Limb (tissue), 2 donors: ENCODE data around the gene TSEN54.

Source experiments
- DNase-seq, 2 donors: peaks; one replicate each; pipeline ENCODE4 v3.0.0-alpha.2; 2016; ENCODE audit errors: extremely low spot score in 2 of 2

TSEN54 gene

GRCh38 chr17:75503976-75504346 lies 12.4 kb upstream of the TSEN54 start:
- no peak for DNase-seq

GRCh38 chr17:75504347-75505151 lies 11.8 kb upstream of the TSEN54 start:
- no peak for DNase-seq

DNA sequence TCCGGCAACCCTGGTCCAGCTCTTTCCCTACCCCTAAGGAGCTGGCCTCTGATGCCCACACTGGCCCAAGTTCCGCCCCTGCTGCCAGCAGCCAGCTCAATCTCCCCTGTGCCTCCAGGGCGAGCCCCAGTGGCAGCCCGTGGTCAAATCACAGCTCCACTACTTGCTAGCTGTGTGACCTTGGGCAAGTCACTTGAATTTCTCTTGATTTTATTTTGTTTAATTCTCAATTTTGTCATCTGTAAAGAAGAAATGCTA lies 11.2 kb upstream of the TSEN54 start:
- no peak for DNase-seq

DNA sequence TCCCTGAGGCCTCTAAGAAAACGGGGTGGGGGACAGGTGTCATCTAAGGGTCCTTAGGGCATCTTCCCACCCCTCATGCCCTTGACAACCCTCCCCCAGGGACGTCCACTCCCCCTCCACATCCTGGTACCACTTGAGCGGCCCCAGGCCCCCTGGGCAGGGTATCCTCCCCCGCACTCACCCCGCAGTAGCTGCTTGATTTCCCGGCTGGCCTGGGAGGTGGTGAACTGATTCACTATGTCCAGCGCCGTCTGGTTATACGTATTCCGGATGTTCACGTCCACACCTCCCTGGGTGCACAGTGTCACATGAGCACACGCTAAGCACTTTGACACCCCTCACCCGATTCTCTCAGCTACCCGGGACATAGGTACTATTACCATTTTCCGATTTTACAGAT lies 10.7 kb upstream of the TSEN54 start:
- DNase-seq, result no peak

DNA sequence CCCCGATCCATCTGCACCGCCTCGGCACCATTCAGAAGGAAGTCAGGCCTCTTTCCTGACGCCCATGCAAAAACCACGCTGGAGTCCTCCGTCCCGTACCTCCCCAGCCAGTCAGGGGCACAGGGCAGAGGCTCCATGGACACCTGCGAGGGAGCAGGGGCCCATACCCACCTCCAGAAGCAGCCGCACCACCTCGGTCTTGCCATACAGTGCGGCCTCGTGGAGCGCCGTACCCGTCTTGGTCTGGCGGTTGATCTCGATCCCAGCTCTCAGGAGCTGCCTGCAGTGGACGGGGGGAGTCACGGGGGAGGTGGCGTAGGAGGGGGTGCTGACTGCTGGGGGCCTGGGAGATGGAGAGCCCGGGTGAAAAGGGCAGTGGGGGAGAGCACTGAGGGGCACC lies 10.2 kb upstream of the TSEN54 start:
- DNase-seq, result no peak

- no peak for DNase-seq
These were observed 9.4 kb upstream of the TSEN54 start for GRCh38 chr17:75506888-75507287.

- DNase-seq, result peak in 1 of 2 donors; percentile 66
These were observed 8.3 kb upstream of the TSEN54 start for GRCh38 chr17:75507733-75508719.

DNA sequence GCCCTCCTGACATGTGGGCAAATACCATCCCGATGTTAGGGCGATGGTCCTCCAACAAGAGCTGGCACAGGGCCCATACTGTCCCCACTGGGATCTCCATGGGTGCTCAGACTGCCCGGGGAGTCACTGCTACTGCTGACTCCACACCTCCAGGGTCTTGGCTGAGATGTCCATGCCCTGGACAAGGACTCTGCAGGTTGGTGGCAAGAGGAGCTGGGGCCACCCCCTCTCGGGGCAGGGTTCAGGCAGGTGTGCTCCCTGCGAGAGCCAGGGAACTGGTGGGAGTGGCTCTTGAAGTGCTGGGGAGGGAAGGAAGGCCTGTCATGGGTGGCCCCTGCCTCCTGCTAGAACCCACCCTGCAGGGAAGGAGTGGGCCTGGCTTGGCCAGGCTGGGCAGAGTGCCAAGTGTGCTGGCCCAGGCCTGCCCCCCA lies 7.4 kb upstream of the TSEN54 start:
- DNase-seq, result no peak

DNA sequence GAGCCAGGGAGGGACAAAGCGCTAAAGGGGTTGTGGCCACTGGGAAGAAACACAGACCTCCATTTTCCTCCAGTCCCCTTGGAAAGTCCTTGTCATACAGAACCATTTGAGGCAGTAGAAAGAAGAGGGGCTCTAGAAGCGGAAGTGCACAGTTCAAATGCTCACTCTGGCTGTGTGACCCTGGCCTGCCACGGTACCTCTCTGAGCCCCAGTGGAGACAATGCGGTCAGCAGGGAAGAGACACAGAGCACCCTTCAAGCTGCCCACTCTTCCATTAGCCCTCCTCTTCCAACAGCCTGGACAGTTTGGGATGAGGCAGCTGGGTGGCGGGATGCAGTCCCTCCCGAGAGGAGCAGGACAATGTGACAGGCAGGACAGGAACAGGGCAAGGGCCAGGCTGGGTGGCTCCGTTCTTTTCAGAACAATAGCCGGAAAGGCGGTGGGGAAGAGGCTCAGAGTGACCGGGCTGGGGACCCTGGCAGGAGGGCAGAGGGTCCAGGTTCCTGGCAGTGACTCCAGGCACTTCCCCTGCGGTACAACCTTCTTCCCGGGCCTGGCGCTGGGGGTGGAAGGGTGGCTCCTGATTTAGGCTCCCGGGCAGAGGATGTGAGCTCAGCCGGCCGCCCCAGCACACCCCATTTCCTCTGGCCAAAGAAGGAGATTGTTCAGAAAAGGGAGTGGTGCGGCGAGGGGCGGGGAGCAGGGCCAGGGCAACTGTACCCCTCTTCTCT lies 6.6 kb upstream of the TSEN54 start:
- DNase-seq, result no peak

- DNase-seq, result no peak
These were observed 5.1 kb upstream of the TSEN54 start for GRCh38 chr17:75511270-75511609.

GRCh38 chr17:75511610-75512575 lies 4.4 kb upstream of the TSEN54 start:
- no peak for DNase-seq

GRCh38 chr17:75512926-75513640 lies 3.2 kb upstream of the TSEN54 start:
- no peak for DNase-seq

GRCh38 chr17:75513641-75514000 lies 2.7 kb upstream of the TSEN54 start:
- DNase-seq, result no peak

DNA sequence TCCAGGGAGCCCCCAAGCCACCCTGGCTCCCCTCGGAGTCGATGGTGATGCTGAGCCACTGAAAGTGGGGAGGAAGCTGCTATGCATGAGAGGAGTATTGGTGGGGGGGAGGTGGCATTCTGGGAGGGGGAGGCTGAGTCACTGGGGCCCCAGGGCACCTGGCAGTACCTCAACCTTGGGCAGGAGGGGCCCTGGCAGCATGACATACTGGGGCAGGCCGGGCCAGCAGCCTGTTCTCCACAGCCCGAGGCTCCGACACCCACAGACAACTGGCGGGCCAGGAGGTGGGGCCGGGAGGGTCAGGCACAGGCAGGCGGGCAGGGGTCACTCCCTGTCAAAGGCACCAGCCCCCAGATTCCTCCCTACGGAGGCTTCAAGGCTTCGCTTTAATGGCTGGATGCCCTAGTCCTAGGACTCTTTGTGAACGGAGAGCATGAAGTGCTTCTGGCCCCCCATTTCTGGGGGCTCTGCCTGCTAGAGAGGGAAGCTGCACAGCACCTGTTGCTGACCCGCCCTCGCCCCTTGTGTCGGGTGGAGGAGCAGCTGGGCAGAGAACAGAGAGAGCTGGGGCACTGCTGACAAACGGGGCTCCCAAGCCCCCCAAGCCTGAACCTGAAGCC lies 1.9 kb upstream of the TSEN54 start:
- no peak for DNase-seq

GRCh38 chr17:75514919-75515495 lies 1.3 kb upstream of the TSEN54 start:
- no peak for DNase-seq

GRCh38 chr17:75515496-75516254 lies 653 bp upstream of the TSEN54 start, which contains the start of gene CASKIN2:
CASKIN2 (minus strand) TSS chr17:75515537; CDS start chr17:75513804, 1,733 bp downstream.
- peak; percentile 93 to 98 for DNase-seq

DNA sequence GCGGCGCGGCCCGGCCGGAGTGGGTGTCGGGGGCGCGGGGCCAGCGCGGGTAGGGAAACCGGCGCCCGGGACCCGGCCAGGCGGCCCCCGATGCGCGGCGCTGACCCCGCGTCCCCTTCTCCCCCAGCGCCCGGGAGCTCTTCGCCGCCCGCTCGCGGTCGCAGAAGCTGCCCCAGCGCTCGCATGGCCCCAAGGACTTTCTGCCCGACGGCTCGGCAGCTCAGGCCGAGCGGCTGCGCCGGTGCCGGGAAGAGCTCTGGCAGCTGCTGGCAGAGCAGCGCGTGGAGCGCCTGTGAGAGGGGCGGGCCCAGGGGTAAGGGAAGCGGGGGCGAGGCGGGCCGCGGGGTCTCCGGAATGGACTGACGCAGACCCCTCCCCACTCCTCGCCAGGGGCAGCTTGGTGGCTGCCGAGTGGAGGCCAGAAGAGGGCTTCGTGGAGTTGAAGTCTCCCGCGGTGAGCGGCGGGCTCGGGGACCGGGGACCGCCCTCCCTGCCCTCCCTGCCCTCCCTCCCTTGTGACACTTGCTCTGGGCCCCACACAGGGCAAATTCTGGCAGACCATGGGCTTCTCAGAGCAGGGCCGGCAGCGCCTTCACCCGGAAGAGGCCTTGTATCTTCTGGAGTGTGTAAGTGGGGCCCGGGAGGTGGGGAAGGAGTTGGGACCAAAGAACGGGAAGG lies 430 bp downstream of the TSEN54 start:
- DNase-seq, result peak; percentile 24 to 77

- no peak for DNase-seq
These were observed 1.1 kb downstream of the TSEN54 start for GRCh38 chr17:75517297-75517865.
